SK-N-SH (cell line): Measurements from ENCODE around the gene HERC5.

ENCODE experiments used
- EP300 ChIP-seq, 2 experiments: IDR thresholded peaks; 2 replicates each; pipeline versions ENCODE4 v1.4.0 to v1.6.1; 2012; ENCODE audit warnings: borderline replicate concordance in 1 of 2, low read depth in 1 of 2, low read length in 1 of 2
- EZH2phosphoT487 ChIP-seq: fragments of 200-600 bp; sonication (generic); IDR thresholded peaks from 2 replicates; pipeline ENCODE4 v1.6.1; 2017; ENCODE audit warnings: low read depth, mixed run types, mild to moderate bottlenecking, antibody characterized with exemption, moderate library complexity, borderline replicate concordance
- JUND ChIP-seq: IDR thresholded peaks from 2 replicates; pipeline ENCODE4 v1.4.0; 2012
- POLR2AphosphoS5 ChIP-seq: IDR thresholded peaks from 2 replicates; pipeline ENCODE4 v1.6.1; 2012; ENCODE audit warnings: low read depth, low read length
- RFX5 ChIP-seq: IDR thresholded peaks from 2 replicates; pipeline ENCODE4 v1.6.1; 2012; ENCODE audit warnings: mild to moderate bottlenecking, improper control_type of control experiment, low read length
- RXRA ChIP-seq: IDR thresholded peaks from 2 replicates; pipeline ENCODE4 v1.4.0; 2012; ENCODE audit warnings: low read depth, mild to moderate bottlenecking, borderline replicate concordance
- TCF12 ChIP-seq: IDR thresholded peaks from 2 replicates; pipeline ENCODE4 v1.4.0; 2012
- TEAD4 ChIP-seq: IDR thresholded peaks from 2 replicates; pipeline ENCODE4 v1.4.0; 2012; ENCODE audit warnings: mild to moderate bottlenecking, borderline replicate concordance; ENCODE audit not compliant: insufficient read depth
- TF ChIP-seq, protein P1 (sequence below): fragments of 200-600 bp; sonication (generic); IDR thresholded peaks from 2 replicates; pipeline ENCODE4 v1.6.1; 2017; ENCODE audit warnings: antibody characterized with exemption, mild to moderate bottlenecking, moderate library complexity
- TF ChIP-seq, protein P2 (sequence below): IDR thresholded peaks from 2 replicates; pipeline ENCODE4 v1.6.1; 2012; ENCODE audit warnings: mild to moderate bottlenecking, low read depth, low read length, moderate library complexity
- TF ChIP-seq, protein P3 (sequence below): IDR thresholded peaks from 2 replicates; pipeline ENCODE4 v1.4.0; 2012; ENCODE audit warnings: low read depth, borderline replicate concordance

DNA sequence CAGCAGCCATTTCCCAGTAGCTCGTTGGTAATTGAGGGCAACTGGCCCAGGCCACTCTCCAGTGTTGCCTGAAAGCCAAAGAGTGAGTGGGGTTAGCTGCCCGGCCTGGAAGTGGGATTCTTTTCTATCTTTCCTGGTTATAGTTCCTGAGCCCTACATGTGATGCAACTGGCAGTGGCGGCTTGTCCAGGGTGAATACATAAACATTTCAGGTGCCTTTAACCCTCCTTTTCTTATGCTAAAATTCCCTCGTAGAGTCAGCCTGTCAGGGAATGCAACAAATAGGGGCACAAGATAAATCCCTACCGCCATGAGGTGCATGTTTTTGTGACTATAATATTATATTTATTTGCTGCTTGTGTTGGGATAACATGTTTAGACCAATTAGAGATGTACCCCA, 13.4 kb upstream of the HERC5 start:
- TF ChIP-seq RXRA, result no peak
- TF ChIP-seq, protein P1, sequence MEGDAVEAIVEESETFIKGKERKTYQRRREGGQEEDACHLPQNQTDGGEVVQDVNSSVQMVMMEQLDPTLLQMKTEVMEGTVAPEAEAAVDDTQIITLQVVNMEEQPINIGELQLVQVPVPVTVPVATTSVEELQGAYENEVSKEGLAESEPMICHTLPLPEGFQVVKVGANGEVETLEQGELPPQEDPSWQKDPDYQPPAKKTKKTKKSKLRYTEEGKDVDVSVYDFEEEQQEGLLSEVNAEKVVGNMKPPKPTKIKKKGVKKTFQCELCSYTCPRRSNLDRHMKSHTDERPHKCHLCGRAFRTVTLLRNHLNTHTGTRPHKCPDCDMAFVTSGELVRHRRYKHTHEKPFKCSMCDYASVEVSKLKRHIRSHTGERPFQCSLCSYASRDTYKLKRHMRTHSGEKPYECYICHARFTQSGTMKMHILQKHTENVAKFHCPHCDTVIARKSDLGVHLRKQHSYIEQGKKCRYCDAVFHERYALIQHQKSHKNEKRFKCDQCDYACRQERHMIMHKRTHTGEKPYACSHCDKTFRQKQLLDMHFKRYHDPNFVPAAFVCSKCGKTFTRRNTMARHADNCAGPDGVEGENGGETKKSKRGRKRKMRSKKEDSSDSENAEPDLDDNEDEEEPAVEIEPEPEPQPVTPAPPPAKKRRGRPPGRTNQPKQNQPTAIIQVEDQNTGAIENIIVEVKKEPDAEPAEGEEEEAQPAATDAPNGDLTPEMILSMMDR, result no peak
- TF ChIP-seq EP300 (IDR thresholded peaks at IDR 0.05; ENCODE audit: borderline replicate concordance in 1 of 2, low read depth in 1 of 2, low read length in 1 of 2), result no peak
- no peak for TF ChIP-seq EZH2phosphoT487
- no peak for TF ChIP-seq JUND
- no peak for TF ChIP-seq RFX5
- no peak for TF ChIP-seq TCF12
- no peak for TF ChIP-seq POLR2AphosphoS5
- TF ChIP-seq, protein P2, sequence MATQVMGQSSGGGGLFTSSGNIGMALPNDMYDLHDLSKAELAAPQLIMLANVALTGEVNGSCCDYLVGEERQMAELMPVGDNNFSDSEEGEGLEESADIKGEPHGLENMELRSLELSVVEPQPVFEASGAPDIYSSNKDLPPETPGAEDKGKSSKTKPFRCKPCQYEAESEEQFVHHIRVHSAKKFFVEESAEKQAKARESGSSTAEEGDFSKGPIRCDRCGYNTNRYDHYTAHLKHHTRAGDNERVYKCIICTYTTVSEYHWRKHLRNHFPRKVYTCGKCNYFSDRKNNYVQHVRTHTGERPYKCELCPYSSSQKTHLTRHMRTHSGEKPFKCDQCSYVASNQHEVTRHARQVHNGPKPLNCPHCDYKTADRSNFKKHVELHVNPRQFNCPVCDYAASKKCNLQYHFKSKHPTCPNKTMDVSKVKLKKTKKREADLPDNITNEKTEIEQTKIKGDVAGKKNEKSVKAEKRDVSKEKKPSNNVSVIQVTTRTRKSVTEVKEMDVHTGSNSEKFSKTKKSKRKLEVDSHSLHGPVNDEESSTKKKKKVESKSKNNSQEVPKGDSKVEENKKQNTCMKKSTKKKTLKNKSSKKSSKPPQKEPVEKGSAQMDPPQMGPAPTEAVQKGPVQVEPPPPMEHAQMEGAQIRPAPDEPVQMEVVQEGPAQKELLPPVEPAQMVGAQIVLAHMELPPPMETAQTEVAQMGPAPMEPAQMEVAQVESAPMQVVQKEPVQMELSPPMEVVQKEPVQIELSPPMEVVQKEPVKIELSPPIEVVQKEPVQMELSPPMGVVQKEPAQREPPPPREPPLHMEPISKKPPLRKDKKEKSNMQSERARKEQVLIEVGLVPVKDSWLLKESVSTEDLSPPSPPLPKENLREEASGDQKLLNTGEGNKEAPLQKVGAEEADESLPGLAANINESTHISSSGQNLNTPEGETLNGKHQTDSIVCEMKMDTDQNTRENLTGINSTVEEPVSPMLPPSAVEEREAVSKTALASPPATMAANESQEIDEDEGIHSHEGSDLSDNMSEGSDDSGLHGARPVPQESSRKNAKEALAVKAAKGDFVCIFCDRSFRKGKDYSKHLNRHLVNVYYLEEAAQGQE, result no peak
- TF ChIP-seq, protein P3, sequence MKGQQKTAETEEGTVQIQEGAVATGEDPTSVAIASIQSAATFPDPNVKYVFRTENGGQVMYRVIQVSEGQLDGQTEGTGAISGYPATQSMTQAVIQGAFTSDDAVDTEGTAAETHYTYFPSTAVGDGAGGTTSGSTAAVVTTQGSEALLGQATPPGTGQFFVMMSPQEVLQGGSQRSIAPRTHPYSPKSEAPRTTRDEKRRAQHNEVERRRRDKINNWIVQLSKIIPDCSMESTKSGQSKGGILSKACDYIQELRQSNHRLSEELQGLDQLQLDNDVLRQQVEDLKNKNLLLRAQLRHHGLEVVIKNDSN, result no peak
- TF ChIP-seq TEAD4, result no peak
